NCI-H2171 (cell line): ENCODE measurements around the gene KRT85.
"Not testable (repeated sequence)": the region's sequence is repeated elsewhere in the genome, so short reads cannot be mapped to it uniquely, and the experiment has no call there.

ENCODE experiments used
- DNase-seq: peaks from one replicate; lab custom pipeline; 2025; lab: John Stamatoyannopoulos, UW

The KRT85 gene

GRCh38 chr12:52323416-52324152, 43.7 kb downstream of the KRT85 start:
- no peak for DNase-seq

- DNase-seq = no peak
These were observed 44.3 kb downstream of the KRT85 start for GRCh38 chr12:52323001-52323400.

GRCh38 chr12:52322069-52322468, 45.2 kb downstream of the KRT85 start:
- no peak for DNase-seq

DNA sequence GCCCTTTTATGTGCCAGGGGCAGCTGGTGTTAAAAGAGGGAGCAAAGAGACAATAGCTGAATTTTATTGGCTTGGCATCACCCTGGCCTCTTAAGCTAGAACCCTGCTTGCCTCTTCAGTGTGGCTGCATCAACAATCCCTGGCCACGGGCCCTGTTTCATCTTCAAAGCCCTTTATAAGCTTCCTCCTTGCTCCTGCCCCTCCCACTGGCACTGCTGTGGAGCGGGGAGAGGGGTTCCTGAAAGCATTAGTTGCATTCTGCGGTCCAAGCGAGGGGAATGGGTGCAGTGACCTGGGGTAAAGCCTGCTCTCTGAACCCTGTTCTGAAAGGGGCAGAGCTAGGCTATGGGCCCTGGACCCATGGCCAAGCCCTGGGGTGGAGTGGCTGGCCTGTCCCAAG, 45.9 kb downstream of the KRT85 start:
- DNase-seq = no peak

DNA sequence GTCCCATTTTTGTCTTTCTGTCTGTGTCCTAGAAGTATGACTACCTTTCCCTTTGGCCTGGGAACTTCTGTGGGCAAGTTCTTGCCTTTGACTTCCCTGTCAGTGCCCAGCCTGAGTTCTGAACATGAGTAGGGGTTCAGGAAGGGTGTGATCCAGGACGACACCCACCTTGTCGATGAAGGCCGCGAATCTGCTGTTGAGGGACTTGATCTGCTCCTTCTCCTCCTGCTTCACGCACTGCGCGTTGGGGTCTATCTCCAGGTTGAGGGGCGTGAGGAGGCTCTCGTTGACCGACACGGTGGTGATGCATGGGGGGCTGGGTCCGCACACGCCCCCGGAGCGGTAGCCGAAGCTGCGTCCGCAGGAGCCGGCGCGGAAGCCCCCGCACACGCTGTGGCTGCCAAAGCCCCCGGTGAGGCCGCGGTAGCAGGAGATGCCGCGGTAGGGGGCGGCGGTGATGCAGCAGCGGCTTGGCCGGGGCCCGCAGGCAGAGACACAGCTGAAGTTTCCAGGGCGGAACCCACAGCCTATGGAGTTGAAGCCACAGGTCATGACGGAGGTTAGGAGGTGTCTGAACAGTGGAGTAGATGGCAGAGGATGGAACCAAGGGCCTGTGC, 46.4 kb downstream of the KRT85 start, which contains the start of gene KRT83:
Gene KRT83, minus strand, starts transcription at position 615 of the 617 bp plus-strand sequence. Its CDS starts 63 bp downstream, at position 552.
- no peak for DNase-seq

DNA sequence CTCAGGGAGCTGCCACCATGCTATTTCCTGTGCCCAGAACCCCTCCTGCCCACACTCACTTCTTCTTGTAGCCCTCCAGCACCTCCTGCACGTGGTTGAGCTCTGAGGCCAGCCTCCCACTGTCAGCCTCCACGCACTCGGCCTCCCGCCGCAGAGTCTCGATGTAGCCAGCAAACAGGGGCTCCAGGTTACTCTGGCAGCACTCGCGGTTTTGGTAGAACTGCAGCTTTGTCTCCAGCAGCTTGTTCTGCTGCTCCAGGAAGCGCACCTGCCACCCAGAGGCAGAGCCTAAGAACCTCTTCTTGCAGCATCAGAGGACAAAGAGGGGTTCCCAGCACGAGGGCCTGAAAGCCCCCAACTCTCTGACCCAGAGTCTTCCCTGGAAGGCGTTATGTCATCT, 48.2 kb downstream of the KRT85 start:
- DNase-seq = no peak

GRCh38 chr12:52318241-52318990, 48.9 kb downstream of the KRT85 start:
- DNase-seq = no peak

DNA sequence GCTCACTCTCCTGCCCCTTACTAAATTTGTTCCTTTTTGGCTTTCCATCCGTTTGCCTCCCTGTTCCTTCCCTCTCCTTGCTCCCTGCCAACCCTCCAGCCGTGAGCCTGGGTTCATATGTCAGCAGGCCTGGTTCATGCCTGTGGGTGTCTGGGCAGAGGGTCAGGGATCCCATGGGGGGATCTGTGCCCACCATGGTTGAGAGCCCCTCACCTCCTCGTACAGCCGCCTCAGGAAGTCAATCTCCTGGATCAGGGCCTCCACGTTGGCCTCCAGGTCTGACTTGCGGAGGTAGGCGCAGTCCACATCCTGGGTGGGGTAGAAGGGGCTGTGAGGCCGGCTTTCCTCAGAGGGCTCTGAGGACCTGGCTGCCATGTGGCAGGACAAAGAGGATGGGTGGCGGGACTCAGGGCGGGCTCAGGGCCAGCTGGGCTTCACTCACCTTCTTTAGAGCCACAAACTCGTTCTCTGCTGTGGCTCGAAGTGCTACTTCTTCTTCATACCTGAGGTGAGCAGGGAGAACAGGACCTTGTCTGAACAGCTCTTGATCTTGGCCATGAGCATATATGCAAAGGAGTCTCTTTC, 49.7 kb downstream of the KRT85 start:
- DNase-seq = no peak

DNA sequence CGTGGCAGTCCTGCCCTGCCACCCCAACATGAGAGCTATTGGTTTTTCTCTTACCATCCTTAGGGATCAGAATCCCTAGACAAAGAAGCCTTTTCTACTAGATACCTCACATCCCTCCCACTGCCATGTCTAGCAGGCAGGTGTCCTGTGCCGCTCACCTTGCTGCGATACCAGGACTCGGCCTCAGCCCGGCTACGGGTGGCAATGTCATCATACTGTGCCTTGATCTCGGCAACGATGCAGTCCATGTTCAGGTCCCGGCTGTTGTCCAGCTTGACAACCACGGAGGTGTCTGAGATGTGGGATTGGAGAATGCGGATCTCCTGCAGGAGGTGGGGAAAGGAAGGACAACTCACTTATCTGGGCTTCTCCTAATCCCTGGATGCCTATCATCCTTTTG, 50.6 kb downstream of the KRT85 start:
- no peak for DNase-seq

GRCh38 chr12:52316290-52316689, 51.0 kb downstream of the KRT85 start:
- no peak for DNase-seq

- not testable (repeated sequence) for DNase-seq
These were observed 51.6 kb downstream of the KRT85 start for GRCh38 chr12:52315721-52316120.

DNA sequence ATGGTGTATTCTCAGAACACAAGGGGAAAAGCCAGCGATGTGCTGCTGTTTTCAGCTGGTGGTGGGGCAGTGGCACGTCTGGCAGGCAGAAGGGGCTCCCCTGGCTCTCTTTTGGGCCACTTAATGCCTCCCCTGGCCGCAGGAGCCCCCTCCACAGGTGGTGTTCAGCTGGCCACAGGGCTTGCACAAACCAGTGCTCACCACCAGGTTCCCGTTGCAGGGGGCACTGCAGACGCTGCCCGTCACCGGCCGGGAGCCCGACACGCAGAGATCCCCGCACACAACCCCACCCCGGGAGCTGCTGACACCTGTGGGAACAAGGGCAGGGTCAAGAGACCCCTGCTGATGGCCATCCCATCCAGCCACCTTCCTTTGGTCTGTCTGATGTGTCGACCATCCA, 52.8 kb downstream of the KRT85 start:
- DNase-seq = no peak

DNA sequence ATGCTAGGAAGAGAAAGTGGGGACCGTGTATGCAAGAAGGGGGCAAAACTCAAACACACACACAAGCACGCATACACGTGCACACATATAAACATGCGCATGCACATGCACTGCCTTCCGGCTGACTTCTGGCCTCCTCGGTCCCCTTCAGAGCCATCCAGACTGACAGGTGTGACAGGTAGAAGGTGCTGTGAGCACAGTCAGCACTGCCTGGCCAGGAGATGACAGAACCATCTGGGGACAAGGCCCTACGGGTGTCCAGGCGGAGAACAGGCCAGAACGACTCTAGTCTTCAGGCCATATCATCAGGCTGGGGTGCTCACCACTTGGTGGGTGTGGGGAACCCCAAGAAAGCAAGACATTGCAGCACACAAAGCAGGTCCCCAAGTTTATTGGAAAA, 53.4 kb downstream of the KRT85 start:
- no peak for DNase-seq

DNA sequence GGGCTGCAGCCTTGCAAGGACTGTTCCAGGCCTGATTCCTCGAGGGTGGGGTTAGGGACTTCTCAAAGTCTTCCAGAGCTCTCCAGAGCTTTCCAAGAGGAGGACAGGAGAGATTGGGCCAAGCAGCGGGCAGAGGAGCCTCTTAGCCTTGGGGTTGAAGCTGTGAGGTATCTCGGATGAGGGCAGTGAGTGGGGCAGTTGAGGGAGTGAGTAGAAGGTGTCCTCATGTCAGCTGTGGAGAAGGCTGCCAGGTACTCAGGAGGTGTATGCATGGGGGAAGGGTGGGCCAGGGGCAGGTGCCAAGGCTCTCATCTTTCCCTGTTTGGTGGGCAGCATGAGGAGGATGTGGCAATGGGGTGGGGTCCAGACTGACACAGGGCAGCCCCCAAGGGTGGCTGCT, 53.8 kb downstream of the KRT85 start:
- no peak for DNase-seq

DNA sequence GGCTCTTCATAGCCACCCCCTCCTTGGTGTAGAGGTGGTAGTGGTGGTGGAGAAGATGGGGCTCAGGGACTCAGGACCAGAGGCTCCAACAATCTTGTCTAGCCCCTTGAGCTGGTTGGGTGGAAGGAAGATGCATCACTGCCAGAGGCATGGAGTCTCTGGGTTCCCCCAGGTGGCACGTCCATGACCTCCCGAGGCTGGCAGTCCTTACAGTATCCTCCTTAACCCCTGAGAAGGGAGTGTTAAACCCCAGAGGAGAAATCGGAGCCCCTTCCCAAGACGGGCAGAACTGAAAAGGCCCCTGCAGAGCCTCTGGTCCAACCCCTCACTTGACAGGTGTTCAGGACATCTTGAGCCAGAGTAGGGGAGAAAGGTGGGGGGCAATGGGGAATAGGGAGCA, 55.2 kb downstream of the KRT85 start:
- no peak for DNase-seq

DNA sequence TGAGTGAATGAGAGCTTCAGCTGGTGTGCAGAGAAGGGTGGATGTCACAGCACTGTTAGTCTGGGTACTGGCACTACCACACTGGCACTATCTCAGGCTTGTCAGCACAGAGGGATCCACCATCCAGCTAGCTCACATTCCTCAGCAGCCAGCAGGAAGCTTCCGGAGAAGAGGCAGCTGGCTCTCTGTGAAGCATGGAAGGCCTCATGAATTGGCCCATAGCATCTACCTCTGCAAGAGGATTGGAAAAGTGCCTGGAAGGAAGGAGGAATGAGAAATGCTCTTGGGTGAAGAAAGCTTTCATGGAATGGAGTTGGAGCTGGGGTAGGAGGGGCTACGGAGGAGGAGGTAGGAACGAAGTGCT, 56.0 kb downstream of the KRT85 start:
- no peak for DNase-seq

DNA sequence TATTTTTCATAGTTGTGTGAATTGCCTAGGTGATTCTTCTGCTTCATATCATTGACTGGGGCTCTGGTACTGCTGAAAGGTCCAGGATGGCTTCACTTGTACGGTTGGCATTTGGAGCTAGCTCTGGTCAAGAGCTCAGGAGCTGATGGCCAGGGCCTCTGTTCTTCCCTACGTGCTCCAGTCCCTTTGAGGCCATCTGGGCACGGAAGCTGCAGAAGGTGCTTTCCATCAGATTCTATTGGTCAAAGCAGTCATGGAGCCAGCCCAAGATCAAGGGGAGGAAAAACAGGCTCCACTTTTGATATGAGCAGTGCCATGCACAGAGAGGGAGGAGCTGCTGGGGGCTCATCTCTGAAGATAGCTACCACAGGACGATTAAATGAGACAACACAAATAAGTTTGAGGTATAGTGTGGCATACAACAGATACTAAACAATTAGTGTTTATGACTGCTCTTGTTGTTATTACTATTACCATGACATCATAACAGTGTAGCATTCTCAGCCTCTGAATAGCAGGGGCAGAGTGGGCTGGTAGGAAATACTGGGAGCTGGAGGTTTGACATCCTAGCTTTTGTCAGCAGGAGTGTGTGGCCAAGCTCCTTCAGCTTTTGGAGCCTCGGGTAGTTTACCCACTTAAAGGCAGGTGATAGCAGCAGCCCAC, 56.5 kb downstream of the KRT85 start:
- no peak for DNase-seq
